ENCODE data around the gene CAPN1.

CAPN1 gene

GRCh38 chr11:65260756-65261590 is 79.2 kb downstream of the CAPN1 start:
- DNase-seq (ENCODE audit: low spot score) = no peak
